SK-N-SH (cell line): Measurements from ENCODE around the gene GPR89B.
"Not testable (repeated sequence)": the region's sequence is repeated elsewhere in the genome, so short reads cannot be mapped to it uniquely, and the experiment has no call there.

Experiments used
- CTCF ChIP-seq: fragments of 200-600 bp; sonication (generic); IDR thresholded peaks from 2 replicates; pipeline ENCODE4 v1.6.1; 2017; ENCODE audit warnings: antibody characterized with exemption, mild to moderate bottlenecking, moderate library complexity
- EP300 ChIP-seq, 2 experiments: IDR thresholded peaks; 2 replicates each; pipeline versions ENCODE4 v1.4.0 to v1.6.1; 2012; ENCODE audit warnings: borderline replicate concordance in 1 of 2, low read depth in 1 of 2, low read length in 1 of 2
- MAX ChIP-seq: IDR thresholded peaks from 2 replicates; pipeline ENCODE4 v1.4.0; 2012; ENCODE audit warnings: low read depth
- POLR2AphosphoS5 ChIP-seq: IDR thresholded peaks from 2 replicates; pipeline ENCODE4 v1.6.1; 2012; ENCODE audit warnings: low read depth, low read length
- RAD21 ChIP-seq: IDR thresholded peaks from 2 replicates; pipeline ENCODE4 v1.6.1; 2012; ENCODE audit warnings: mild to moderate bottlenecking, low read length
- YY1 ChIP-seq: IDR thresholded peaks from 2 replicates; pipeline ENCODE4 v1.4.0; 2012; ENCODE audit warnings: low read depth, mild to moderate bottlenecking
- TF ChIP-seq, protein P1 (sequence below): IDR thresholded peaks from 2 replicates; pipeline ENCODE4 v1.4.0; 2012; ENCODE audit warnings: low read depth, borderline replicate concordance

DNA sequence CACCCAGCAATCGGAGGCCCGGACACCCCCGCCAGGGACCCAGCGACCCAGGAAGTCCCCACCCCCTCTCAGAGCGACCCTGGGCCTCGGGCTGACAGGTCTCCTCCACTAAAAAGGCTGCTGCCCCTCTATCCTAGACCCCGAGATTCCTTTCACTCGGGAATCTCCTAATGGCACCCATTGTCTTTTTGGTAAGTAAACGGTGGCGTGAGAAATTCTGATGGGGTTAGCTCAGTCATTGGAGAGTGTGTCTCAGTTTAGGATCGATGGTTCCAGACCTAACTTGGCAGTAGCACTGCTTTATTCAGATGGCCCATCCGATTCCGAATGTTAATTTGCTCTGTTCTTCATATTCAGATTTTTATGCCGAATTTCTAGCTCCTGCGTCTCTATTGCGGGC is 104.9 kb downstream of the GPR89B start:
- not testable (repeated sequence) for TF ChIP-seq EP300 (IDR thresholded peaks at IDR 0.05; ENCODE audit: borderline replicate concordance in 1 of 2, low read depth in 1 of 2, low read length in 1 of 2); RAD21; CTCF; POLR2AphosphoS5; YY1; MAX
- TF ChIP-seq, protein P1, sequence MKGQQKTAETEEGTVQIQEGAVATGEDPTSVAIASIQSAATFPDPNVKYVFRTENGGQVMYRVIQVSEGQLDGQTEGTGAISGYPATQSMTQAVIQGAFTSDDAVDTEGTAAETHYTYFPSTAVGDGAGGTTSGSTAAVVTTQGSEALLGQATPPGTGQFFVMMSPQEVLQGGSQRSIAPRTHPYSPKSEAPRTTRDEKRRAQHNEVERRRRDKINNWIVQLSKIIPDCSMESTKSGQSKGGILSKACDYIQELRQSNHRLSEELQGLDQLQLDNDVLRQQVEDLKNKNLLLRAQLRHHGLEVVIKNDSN: not testable (repeated sequence)
